Stomach (tissue), 4 donors: ENCODE measurements around the gene RPTN.
"Not testable (repeated sequence)": the region's sequence is repeated elsewhere in the genome, so short reads cannot be mapped to it uniquely, and the experiment has no call there.

Experiments
- EP300 ChIP-seq: sonication (generic); formaldehyde crosslinking; IDR thresholded peaks from one replicate; pipeline ENCODE4 v1.6.1; 2017; ENCODE audit warnings: antibody characterized with exemption
- POLR2A ChIP-seq, 4 donors: fragments of 450-650 bp; IDR thresholded peaks; one replicate each; pipeline ENCODE4 v1.6.1; 2016; ENCODE audit warnings: antibody characterized with exemption in 4 of 4, control low read depth in 2 of 4, mild to moderate bottlenecking in 1 of 4, moderate library complexity in 1 of 4
- POLR2AphosphoS5 ChIP-seq, 3 donors: sonication (generic); formaldehyde crosslinking; IDR thresholded peaks; one replicate each; pipeline ENCODE4 v1.6.1; 2016; ENCODE audit warnings: antibody characterized with exemption in 3 of 3

DNA sequence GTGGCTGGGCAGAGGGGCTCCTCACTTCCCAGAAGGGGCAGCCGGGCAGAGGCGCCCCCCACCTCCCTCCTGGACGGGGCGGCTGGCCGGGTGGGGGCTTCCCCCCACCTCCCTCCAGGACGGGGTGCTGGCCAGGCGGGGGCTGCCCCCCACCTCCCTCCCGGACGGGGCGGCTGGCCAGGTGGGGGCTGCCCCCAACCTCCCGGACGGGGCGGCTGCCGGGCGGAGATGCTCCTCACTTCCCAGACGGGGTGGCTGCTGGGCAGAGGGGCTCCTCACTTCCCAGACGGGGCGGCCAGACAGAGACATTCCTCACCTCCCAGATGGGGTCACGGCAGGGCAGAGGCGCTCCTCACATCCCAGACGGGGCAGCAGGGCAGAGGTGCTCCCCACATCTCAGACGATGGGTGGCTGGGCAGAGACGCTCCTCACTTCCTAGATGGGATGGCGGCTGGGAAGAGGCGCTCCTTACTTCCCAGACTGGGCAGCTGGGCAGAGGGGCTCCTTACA, 14.3 kb downstream of the RPTN start:
- not testable (repeated sequence) for TF ChIP-seq EP300; POLR2AphosphoS5 (IDR thresholded peaks at IDR 0.05); POLR2A (IDR thresholded peaks at IDR 0.05)
